GM13976 (cell line): ENCODE results near the gene RUNX2.

ENCODE experiments used
- DNase-seq: peaks from one replicate; pipeline ENCODE4 v3.0.0; 2012; ENCODE audit warnings: low spot score
- in situ Hi-C: fragments of 300-500 bp; cut with MboI; formaldehyde crosslinking; loops from one replicate; pipeline ENCODE4 v1.12.0; 2022; ENCODE audit warnings: low sequenced_read_pairs, mixed read lengths, inconsistent platforms; ENCODE audit not compliant: unreplicated experiment
- TF ChIP-seq, protein P1 (sequence below): IDR thresholded peaks from 2 replicates; pipeline ENCODE4 v1.5.1; 2012; ENCODE audit warnings: borderline replicate concordance, mild to moderate bottlenecking; ENCODE audit not compliant: insufficient read depth; ENCODE audit errors: extremely low read depth, missing control alignments, control extremely low read depth

The RUNX2 gene

GRCh38 chr6:45650524-45651135 is 322.5 kb downstream of the RUNX2 start:
- DNase-seq: no peak
- TF ChIP-seq, protein P1, sequence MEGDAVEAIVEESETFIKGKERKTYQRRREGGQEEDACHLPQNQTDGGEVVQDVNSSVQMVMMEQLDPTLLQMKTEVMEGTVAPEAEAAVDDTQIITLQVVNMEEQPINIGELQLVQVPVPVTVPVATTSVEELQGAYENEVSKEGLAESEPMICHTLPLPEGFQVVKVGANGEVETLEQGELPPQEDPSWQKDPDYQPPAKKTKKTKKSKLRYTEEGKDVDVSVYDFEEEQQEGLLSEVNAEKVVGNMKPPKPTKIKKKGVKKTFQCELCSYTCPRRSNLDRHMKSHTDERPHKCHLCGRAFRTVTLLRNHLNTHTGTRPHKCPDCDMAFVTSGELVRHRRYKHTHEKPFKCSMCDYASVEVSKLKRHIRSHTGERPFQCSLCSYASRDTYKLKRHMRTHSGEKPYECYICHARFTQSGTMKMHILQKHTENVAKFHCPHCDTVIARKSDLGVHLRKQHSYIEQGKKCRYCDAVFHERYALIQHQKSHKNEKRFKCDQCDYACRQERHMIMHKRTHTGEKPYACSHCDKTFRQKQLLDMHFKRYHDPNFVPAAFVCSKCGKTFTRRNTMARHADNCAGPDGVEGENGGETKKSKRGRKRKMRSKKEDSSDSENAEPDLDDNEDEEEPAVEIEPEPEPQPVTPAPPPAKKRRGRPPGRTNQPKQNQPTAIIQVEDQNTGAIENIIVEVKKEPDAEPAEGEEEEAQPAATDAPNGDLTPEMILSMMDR: no peak
- in situ Hi-C loops: no loop called here

DNA sequence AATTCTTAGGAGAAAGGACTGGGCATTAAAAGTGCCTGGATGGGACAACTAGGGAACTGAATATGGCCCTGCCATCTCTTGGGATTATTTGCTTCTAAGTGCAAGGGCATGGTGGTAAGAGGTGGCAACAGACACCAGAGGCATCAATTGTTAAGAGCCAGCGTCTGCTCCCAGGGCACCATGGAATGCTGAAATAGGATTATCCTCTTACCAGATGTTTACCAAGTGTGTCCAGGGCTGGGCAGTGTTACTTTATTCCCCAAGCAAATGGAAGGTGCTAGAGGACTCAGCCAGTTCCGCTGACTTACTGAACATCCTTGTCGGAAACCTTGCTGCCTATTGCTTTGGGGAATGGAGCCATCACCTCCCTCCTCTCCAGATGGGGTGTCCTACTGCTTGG is 323.2 kb downstream of the RUNX2 start:
- TF ChIP-seq, protein P1: no peak
- in situ Hi-C loops: no loop called here
- no peak for DNase-seq

DNA sequence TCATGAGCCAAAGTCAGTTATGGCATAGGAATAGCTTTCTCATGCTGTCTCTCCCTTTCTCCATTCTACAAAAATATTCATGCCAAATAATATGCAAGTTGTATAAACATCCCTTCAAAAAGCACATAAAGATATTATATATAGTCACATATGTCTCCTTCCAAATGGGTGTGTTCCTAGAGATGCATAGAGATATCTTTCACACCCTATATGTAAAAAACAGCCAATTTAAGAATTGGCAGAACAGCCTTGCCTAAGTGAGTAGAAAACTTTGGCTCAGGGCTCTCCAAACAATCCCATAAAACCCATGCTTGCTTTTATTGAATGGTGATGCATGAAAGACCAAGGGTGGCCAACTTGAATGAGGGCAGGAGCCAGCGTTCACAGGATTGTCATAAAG is 324.3 kb downstream of the RUNX2 start:
- no peak for DNase-seq
- in situ Hi-C loops: no loop called here
- TF ChIP-seq, protein P1: no peak

DNA sequence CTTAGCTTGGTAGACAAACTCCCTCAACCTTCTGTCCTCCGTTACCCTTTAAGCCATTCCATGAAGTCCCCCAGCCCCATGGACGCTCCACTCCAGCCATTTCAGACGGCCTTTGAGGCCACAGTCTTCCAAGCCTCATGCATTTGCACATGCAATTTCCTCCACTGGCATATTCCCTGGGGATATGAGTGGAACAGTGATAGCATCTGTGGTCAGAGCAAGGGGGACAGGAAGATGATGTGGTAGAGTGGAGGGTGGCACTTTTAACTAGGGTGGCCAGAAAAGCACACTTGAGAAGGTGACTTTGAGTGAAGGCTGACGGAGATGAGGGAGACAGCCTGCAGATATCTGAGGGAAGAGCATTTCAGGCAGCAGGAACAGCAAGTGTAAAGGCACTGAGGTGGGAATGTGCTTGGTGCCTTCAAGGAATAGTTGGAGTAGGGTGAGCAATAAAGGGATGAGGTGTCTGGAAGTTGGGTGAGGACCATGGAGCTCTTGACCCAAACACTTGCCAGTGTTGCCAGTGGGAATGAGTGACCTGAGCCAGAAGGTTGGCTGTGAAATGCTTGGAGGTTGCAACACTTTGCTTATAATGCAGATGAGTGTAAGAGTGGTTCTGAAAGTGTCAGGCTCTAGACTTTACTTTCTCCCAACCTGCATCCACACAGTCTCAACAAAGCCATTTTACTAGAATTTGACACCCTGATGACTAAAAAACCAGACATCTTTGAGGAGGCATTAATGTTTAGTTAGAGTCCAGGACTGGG is 325.2 kb downstream of the RUNX2 start:
- TF ChIP-seq, protein P1: no peak
- in situ Hi-C loops: no loop called here
- DNase-seq: no peak

GRCh38 chr6:45654673-45655072 is 326.5 kb downstream of the RUNX2 start:
- TF ChIP-seq, protein P1: no peak
- DNase-seq: no peak
- in situ Hi-C loops: no loop called here

DNA sequence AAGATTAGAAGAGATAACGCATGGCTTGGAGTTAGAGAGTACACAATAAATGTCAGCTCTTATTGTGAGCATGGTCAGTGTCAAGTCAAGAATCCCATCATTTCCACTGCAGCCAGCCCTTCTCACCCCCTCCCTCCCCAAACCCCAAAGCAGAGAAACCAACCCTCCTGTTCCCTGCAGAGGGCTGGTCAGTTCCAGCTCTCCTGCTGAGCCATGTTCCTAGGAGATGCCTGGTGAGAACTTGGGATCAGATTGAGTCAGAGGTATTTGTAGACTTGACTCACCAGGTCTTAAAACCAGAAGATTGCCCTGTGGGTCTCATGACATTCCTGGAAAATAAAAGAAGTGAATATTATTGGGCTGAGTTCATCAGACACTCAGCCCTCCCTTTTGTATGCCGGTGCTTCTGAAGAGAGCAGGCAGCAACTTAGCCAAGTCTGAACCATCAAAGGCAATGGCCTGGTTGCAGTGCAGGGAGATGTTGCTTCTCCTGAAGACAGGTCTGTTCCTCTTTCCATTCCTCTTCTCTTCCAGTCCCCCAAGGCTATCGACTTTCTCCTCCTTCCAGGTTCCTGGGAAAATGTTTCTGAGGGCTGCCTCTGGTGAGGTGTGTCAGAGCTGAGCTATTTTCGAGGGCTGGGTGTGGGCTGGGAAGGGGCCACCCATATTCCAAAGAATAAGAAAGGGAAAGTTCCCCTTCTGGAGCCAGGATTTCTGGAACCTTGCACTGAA is 327.8 kb downstream of the RUNX2 start:
- no peak for DNase-seq
- in situ Hi-C loops: no loop called here
- TF ChIP-seq, protein P1: no peak
